Stimulated activated CD8-positive, alpha-beta memory T cell treated with anti-CD3 and anti-CD28 coated beads, Interleukin-12 subunit alpha, Interleukin-12 subunit beta, amount 100 ng/mL, for 4 hours (primary cell): ENCODE data around the gene FUOM.
"Not testable (repeated sequence)": the region's sequence is repeated elsewhere in the genome, so short reads cannot be mapped to it uniquely, and the experiment has no call there.

ENCODE experiments used
- DNase-seq: peaks from one replicate; pipeline ENCODE4 v3.0.0-alpha.2; 2020; ENCODE audit warnings: low read depth

The FUOM gene

GRCh38 chr10:133332936-133333699 lies 24.7 kb downstream of the FUOM start:
- no peak for DNase-seq

DNA sequence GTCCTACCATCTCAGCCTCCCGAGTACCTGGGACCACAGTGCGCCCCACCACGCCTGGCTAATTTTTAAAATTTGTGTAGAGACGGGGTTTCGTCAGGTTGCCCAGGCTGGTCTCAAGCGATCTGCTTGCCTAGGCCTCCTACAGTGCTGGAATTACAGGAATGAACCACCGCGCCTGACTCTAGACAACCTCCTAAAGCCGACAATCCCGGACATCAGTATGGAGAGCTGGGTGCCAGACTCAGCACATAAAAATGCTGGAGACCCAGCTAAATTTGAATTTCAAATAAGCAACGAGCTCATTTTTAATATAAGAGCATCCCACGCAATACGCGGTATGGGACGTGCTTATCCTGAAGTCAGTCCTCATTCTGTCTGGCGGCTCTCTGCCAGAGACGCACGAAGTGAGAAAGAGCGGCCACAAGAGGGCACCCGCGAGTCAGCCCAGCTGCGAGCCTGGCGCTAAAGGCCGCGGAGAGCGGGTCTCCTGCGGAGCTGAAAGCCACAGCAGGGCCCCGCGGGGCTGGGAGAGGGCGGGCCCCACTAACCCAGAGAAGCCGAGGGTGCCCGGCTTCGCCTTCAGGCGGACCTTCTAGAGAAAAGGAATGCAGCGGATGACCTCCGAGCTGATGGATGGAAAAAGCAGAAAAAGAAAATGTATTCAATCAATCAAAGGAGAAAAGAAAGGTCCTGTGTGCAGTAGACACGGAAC lies 28.2 kb downstream of the FUOM start:
- DNase-seq: peak; percentile 70

DNA sequence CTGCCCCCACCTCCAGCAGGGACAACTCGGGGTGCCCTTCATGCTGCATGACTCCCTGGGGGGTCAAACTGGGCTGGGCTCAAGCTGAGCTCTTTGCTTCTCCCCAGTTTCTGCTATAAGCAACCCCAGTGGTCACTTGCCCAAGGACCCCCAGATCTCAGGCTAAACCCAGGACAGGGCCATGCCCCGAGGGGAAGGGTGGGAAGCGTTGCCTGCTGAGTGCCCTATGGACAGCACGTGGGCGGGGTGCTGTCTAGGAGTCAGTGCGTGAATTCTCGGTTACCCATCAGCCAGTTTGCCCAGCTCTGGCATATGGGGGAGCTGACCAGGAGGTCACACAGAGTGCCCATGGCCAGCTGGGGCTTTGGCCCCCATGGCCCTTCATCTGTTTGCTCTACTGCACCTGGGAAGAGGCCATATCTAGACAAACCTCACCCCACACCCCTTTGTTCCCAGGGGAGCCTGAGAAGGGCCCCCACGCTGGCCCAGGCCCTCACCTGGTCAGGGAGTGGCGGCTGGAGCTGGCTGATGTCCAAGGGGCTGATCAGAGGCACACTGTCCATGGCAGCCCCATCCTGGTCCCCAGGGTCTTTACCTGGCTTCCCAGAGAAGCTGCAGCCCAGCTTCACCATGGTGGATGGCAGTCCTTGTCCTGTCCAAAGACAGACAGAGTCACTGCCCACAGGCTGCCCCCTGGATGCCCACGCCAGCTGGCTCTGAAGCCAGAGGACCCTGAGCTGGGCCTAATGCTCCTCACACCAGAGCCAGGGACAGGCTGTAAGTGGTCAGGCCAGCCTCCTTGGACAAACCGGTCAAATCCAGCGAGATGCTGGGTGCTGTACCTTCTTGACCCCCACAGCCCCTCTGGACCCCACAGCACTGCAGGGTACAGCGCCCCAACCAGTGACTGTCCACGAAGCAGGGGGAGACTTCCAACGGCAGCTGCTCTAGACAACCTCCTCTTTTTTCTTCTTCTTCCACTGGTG lies 29.2 kb downstream of the FUOM start:
- DNase-seq: no peak

GRCh38 chr10:133327651-133328357 lies 30.0 kb downstream of the FUOM start:
- no peak for DNase-seq

- no peak for DNase-seq
Observed at GRCh38 chr10:133326745-133327650, 30.8 kb downstream of the FUOM start.

- DNase-seq: no peak
Observed at GRCh38 chr10:133326223-133326551, 31.6 kb downstream of the FUOM start.

DNA sequence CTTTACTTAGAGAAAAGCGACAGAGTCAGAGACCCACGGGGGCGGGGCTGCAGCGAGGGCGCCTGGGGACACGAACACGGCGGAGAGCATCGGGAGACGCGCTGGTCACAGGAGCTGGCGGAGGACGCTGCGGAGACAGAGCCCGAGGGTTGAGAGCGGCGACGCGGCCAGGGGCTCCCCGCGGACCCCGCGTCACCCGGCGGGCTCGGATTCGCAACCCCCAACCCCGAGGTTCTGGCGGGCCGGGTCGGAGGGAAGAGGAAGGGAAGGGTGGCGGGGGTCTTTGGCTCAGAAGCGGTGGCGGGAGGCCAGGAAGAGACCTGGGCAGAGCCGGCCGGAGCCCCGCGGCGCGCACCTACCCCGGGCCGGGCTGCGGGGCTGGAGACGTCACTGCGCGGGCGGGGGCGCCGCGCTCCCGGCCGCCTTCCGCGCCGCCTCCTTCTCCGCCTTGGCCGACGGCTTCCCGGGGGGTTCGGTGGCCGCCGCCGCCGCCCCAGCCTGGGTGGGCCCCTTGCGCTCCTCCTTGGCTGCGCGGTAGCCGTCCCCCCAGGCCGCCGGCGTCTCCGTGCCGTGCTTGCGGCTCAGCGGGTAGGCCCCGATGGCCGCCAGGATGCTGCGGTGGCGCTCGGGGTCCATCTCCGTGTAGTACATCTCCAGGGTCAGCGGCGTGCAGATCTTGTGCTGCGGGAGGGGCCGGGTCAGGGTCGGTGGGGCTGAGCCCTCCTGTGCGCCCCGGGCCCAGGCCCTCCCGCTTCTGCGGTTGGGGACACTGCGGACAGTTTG lies 32.2 kb downstream of the FUOM start:
- no peak for DNase-seq

GRCh38 chr10:133324857-133325260 lies 33.0 kb downstream of the FUOM start:
- DNase-seq: no peak

- no peak for DNase-seq
Observed at GRCh38 chr10:133324198-133324792, 33.5 kb downstream of the FUOM start.

DNA sequence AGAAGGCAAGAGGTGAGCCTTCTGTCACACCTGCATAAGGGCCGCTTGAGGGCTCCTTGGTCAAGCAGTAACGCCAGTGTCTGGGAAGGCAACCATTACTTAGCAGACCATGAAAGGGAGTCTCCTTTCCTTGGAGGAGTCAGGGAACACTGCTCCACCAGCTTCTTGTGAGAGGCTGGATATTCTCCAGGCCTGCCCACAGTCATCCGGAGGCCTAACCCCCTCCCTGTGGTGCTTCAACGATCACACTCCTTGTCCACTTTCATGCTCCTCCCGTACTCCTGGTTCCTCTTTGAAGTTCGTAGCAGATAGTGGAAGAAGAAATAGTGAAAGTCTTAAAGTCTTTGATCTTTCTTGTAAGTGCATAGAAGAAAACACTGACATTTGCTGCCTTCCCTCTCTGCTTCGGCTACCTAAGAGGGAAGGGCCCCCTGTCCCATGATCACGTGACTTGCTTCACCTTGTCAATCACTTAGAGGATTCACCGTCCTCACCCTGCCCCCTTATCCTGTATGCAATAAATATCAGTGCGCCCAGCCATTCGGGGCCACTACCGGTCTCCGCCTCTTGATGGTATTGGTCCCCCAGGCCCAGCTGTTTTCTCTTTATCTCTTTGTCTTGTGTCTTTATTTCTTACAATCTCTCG lies 35.6 kb downstream of the FUOM start:
- DNase-seq: not testable (repeated sequence)

DNA sequence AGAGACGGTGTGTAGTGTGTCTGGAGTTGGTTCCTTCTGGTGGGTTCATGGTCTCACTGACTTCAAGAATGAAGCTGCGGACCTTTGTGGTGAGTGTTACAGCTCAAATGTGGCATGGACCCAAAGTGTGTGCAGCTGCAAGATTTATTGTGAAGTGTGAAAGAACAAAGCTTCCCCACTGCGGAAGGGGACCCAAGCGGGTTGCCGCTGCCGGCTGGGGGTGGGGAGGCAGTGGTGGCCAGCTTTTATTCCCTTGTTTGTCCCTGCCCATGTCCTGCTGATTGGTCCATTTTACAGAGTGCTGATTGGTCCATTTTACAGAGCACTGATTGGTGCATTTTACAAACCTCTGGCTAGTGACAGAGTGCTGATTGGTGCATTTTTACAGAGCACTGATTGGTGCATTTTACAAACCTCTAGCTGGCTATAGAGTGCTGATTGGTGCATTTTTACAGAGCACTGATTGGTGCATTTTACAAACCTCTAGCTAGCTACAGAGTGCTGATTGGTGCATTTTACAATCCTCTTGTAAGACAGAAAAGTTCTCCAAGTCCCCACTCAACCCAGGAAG lies 36.9 kb downstream of the FUOM start:
- DNase-seq: not testable (repeated sequence)

DNA sequence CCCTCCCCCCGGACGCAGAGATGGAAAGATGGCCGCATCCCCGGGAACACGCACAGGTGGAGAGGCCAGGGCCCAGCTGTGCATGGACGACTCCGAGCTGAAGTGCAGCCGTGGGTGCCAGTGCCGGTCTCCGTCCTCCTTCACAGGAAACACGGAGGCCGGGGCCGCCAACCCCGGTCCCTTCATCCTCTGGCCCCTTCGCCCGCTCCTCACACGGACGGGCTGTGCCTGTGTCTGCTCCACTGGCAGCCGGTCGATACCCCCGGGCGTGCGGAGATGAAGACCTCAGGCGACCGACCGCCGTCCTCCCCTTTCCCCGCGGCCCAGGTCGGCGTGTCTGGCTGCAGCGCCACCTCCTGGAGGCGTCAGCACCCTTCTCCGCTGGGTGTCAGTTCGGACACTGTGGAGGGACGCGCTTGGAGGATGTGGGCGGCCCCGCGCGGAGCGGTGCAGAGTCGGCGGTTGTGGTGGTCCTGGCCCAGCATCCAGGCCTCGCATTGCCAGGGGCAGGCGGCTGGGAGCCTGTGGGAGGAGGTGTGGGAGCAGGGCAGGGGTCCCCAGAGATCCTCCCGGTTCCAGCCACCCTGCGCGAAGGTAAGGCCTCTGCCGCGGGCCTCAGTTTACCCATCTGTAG lies 39.2 kb downstream of the FUOM start:
- peak; percentile 37 for DNase-seq

GRCh38 chr10:133316732-133317131 lies 41.1 kb downstream of the FUOM start:
- no peak for DNase-seq

- no peak for DNase-seq
Observed at GRCh38 chr10:133316266-133316665, 41.6 kb downstream of the FUOM start.

DNA sequence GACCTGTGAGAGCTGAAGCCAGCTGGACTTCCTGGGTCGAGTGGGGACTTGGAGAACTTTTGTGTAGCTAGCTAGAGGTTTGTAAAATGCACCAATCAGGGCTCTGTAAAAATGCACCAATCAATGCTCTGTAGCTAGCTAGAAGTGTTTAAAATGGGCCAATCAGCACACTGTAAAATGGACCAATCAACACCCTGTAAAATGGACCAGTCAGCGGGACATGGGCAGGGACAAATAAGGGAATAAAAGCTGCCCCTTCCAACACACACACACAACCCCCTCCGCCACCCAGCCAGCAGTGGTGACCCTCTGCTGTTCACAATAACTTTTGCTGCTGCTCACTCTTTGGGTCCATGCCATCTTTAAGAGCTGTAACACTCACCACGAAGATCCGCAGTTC lies 42.0 kb downstream of the FUOM start:
- DNase-seq: no peak

DNA sequence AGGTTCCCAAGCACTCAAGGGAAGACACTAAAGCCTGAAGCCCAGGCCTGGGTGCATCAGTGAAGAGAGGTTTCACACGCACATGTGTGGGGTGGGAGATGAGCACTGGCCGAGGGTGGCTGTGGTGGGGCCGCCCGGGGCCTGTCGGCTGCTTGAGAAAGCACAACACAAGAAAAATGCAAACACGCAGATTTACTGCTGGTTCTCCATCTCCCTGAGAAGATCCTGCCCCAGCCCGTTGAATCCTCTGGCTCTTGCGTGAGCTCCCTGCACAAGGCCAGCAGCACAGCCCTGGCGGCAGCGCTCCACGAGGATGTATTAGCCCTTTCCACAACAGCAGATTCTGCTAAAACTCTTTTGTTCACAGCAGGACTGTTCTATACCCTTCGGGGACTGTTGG lies 42.9 kb downstream of the FUOM start:
- no peak for DNase-seq

- DNase-seq: no peak
Observed at GRCh38 chr10:133313192-133313591, 44.6 kb downstream of the FUOM start.

DNA sequence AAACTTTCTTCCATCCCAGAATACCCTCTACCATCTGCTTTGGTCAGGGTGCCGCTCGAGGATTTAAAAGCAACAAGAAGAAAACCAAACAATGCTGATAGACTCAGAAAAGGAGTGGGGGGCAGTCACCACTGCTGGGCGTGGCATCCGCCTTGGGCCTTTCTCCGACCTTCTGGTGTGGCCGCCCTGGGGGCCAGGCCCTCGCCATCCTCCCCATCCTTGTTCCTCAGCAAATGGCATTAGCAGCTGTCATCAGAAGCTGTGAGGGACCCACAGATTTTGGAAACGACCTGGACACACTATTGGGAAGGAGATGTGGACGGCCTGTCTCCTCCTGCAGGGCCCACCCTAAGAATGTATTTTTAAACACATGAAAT lies 45.1 kb downstream of the FUOM start:
- DNase-seq: no peak
